HG02763 (cell line): ENCODE results near the gene ABCC2.
"Not testable (repeated sequence)": the region's sequence is repeated elsewhere in the genome, so short reads cannot be mapped to it uniquely, and the experiment has no call there.

ENCODE experiments used
- ATAC-seq: cut with Tn5 transposase; IDR thresholded peaks from one replicate; pipeline ENCODE4 v1.9.1; 2021; ENCODE audit warnings: mild to moderate bottlenecking, moderate library complexity; ENCODE audit not compliant: unreplicated experiment

Gene ABCC2

DNA sequence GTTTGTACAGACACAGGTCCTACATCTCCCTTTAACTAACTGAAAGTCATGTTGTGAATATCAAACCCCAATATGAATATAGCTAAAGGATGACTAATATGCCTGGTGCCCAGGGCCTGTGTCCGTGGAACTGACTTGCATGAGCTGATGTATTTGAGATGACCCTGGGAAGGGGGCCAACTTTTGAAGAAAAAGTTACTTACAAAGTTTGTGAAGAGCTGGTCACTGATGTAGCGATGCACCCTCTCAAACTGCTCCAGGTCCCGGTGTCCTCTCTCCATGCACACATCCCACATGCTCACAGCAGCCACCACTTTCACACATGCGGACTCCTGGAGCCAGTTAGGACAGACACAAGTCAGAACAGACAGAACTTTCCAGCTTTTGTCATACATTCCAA, 106.2 kb downstream of the ABCC2 start:
- ATAC-seq: no peak

DNA sequence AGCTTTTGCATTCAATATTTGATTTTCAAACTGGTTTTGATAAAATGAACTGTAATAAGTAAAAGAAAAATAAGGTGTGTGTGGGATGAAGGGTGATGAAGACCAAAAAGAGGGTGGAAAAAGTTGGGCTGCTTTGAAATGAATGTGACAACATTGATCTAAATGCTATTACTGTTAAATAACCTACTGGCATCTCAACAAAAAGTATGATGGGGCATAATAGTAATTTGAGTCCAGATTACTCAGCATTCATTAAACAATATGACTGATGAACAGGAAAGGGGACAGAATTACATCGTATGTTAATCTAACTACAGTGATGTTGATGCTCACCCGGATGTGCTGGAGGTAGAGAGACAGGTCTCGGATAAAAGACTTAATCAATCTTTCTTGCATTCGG, 112.2 kb downstream of the ABCC2 start:
- no peak for ATAC-seq

DNA sequence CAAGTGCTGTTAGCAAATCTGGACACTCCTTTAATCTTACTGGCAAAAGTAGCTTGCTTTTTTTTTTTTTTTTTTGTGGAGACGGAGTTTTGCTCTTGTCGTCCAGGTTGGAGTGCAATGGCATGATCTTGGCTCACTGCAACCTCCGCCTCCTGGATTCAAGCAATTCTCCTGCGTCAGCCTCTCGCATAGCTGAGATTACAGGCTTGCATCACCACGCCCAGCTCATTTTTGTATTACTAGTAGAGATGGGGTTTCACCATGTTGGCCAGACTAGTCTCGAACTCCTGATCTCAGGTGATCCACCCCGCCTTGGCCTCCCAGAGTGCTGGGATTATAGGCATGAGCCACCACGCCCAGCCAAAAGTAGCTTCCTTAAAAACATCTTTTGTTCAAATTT, 112.6 kb downstream of the ABCC2 start:
- not testable (repeated sequence) for ATAC-seq

DNA sequence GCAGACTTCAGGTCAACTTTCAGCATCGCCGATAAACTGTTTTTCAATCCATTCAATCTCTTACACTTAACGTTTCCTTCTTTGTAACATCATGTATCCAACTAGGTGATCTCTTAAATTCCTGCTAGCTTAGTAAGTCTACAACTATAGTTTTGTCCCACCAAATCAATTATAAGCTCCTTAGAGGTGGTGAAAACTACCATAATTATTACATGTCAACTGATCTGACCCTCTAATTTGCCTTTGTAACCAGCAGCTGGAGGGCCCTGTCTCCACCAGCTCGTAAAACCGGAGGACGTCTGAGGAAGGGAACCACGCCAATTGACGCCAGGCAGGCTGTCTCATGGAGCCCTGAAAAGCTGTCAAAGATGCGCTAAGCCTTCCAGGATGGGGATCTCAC, 113.4 kb downstream of the ABCC2 start:
- no peak for ATAC-seq
